C4-2B (cell line): ENCODE measurements around the gene C1orf174.
"Not testable (repeated sequence)": the region's sequence is repeated elsewhere in the genome, so short reads cannot be mapped to it uniquely, and the experiment has no call there.

Experiments used
- H3K27ac ChIP-seq: fragments of 450-650 bp; 2 replicates; pipeline ENCODE4 v1.5.1; 2017
- CTCF ChIP-seq: fragments of 450-650 bp; conservative IDR thresholded peaks from 2 replicates; pipeline ENCODE4 v1.5.1; 2017; ENCODE audit warnings: mild to moderate bottlenecking
- ZFX ChIP-seq: fragments of 450-650 bp; IDR thresholded peaks from 2 replicates; pipeline ENCODE4 v1.6.1; 2017

C1orf174 gene

GRCh38 chr1:3918966-3919611 lies 19.0 kb upstream of the C1orf174 start:
- H3K27ac ChIP-seq = no peak overlapping the region
- TF ChIP-seq CTCF (no peak), ZFX (no peak)

GRCh38 chr1:3918359-3918758 lies 18.3 kb upstream of the C1orf174 start:
- not testable (repeated sequence) for H3K27ac ChIP-seq

GRCh38 chr1:3917761-3918160 lies 17.7 kb upstream of the C1orf174 start:
- no peak for TF ChIP-seq CTCF
- no peak for TF ChIP-seq ZFX
- no peak overlapping the region for H3K27ac ChIP-seq

GRCh38 chr1:3915551-3916121 lies 15.6 kb upstream of the C1orf174 start:
- no peak overlapping the region for H3K27ac ChIP-seq
- TF ChIP-seq CTCF = no peak
- TF ChIP-seq ZFX = no peak

GRCh38 chr1:3914911-3915310 lies 14.8 kb upstream of the C1orf174 start:
- no peak overlapping the region for H3K27ac ChIP-seq
- TF ChIP-seq CTCF (no peak), ZFX (no peak)

GRCh38 chr1:3914331-3914851 lies 14.3 kb upstream of the C1orf174 start:
- no peak overlapping the region for H3K27ac ChIP-seq
- TF ChIP-seq CTCF (no peak), ZFX (no peak)

GRCh38 chr1:3912809-3913685 lies 13.0 kb upstream of the C1orf174 start:
- TF ChIP-seq ZFX = no peak
- no peak for TF ChIP-seq CTCF
- H3K27ac ChIP-seq = no peak overlapping the region
